Panc1 (cell line): Measurements from ENCODE around the gene PALB2. TPM values are rescaled to one million over a fixed set of nuclear protein-coding genes. Genes with fewer than 3 reads are reported as not detected.

ENCODE experiments used
- ATAC-seq: fragments of 200-7000 bp; cut with Tn5 transposase; 2 replicates; pipeline ENCODE4 v1.9.1; 2020; ENCODE audit warnings: mild to moderate bottlenecking, moderate library complexity
- BruUV-seq: library from RNA; stranded (reverse); fragments of 400-500 nt; replicated peaks from 2 replicates; lab custom pipeline; 2021; lab: Mats Ljungman, UMichigan
- CTCF ChIA-PET: fragments of 300-600 bp; sonication (Branson Sonifier 250); formaldehyde crosslinking; loops from one replicate; lab custom pipeline; 2022; ENCODE audit warnings: antibody characterized with exemption; lab: Charles Lee
- POLR2A ChIA-PET: fragments of 300-600 bp; sonication (Branson Sonifier 250); formaldehyde crosslinking; loops from one replicate; lab custom pipeline; 2022; ENCODE audit warnings: antibody characterized with exemption; lab: Charles Lee
- DNase-seq: peaks from one replicate; pipeline ENCODE4 v3.0.0-alpha.2; 2010; ENCODE audit warnings: low read depth, low spot score
- H3K27ac ChIP-seq: 2 replicates; pipeline ENCODE4 v1.5.1; 2011; ENCODE audit warnings: mild to moderate bottlenecking, low read length, inconsistent platforms
- H3K27me3 ChIP-seq: fragments of 200-500 bp; sonication (Bioruptor generic); 2 replicates; pipeline ENCODE4 v1.6.0; 2014; ENCODE audit warnings: low read length, inconsistent platforms; ENCODE audit not compliant: control insufficient read depth, insufficient read depth
- H3K36me3 ChIP-seq: fragments of 200-500 bp; sonication (Bioruptor generic); 2 replicates; pipeline ENCODE4 v1.5.1; 2014; ENCODE audit warnings: inconsistent platforms, mild to moderate bottlenecking, low read length, moderate library complexity; ENCODE audit not compliant: control insufficient read depth, insufficient read depth
- H3K4me1 ChIP-seq: 2 replicates; pipeline ENCODE4 v1.5.1; 2011; ENCODE audit warnings: inconsistent platforms, mild to moderate bottlenecking, low read length, moderate library complexity; ENCODE audit not compliant: control insufficient read depth, insufficient read depth
- H3K4me3 ChIP-seq, 2 experiments: 2 replicates each; pipeline ENCODE4 v1.5.1; 2011 to 2012; ENCODE audit warnings: low read depth in 2 of 2, low read length in 2 of 2, mild to moderate bottlenecking in 2 of 2, inconsistent platforms in 1 of 2, moderate library complexity in 1 of 2
- H3K9me3 ChIP-seq: fragments of 200-500 bp; sonication (Bioruptor generic); 2 replicates; pipeline ENCODE4 v1.5.1; 2014; ENCODE audit warnings: low read depth, mild to moderate bottlenecking, inconsistent platforms, low read length, moderate library complexity; ENCODE audit not compliant: control insufficient read depth, insufficient read depth
- POLR2AphosphoS5 ChIP-seq: IDR thresholded peaks from 2 replicates; pipeline ENCODE4 v1.6.1; 2012; ENCODE audit warnings: mild to moderate bottlenecking, low read depth, low read length, moderate library complexity
- SIN3A ChIP-seq: IDR thresholded peaks from 2 replicates; pipeline ENCODE4 v1.6.1; 2012; ENCODE audit warnings: low read depth, mild to moderate bottlenecking, low read length, moderate library complexity, borderline replicate concordance; ENCODE audit not compliant: insufficient read depth
- TCF7L2 ChIP-seq: IDR thresholded peaks from 2 replicates; pipeline ENCODE4 v1.6.1; 2011; ENCODE audit warnings: mild to moderate bottlenecking, low read depth, low read length, inconsistent platforms
- in situ Hi-C: cut with HindIII; loops from 2 replicates; pipeline ENCODE4 v1.10.0; 2016; ENCODE audit warnings: low sequenced_read_pairs, low pct_unique_long_range_greater_than_20kb
- intact Hi-C: fragments of 100-400 bp; cut with micrococcal nuclease; formaldehyde crosslinking; loops from one replicate; pipeline ENCODE4 v1.10.0; 2022; ENCODE audit not compliant: unreplicated experiment
- total RNA-seq: library from RNA; stranded (reverse); gene quantifications from one replicate; pipeline ENCODE4 v1.2.1, GENCODE V29; 2021; ENCODE audit not compliant: unreplicated experiment
- TF ChIP-seq, protein P1 (sequence below): fragments of 450-650 bp; IDR thresholded peaks from 2 replicates; pipeline ENCODE4 v1.5.1; 2017; ENCODE audit warnings: mild to moderate bottlenecking
- TF ChIP-seq, protein P2 (sequence below), 2 experiments: IDR thresholded peaks; 2 replicates each; pipeline ENCODE4 v1.6.1; 2011 to 2012; ENCODE audit warnings: low read depth in 2 of 2, control low read depth in 1 of 2, low read length in 1 of 2, mild to moderate bottlenecking in 1 of 2, moderate library complexity in 1 of 2; ENCODE audit not compliant: insufficient read depth in 1 of 2

The PALB2 gene
- total RNA-seq, 1 experiment from 2014 or later = 21.7 TPM

DNA sequence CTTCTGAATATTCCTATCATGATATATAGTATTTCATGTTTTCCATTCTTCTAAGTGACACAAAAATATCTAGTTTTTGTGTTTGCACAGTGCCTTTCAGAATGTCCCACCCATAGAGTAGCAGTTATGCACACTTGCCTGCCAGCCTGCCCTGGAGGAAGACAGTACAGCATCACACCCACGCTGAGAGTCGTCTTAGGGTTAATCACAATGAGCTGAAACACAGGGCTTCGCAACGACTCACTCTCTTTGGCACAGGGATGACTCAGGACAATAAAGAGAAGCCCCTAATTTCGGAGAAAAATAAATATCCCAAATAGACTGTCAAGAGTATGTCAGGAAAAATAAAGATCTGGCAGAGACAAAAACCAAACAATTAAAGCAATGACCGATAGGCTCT, 33.4 kb downstream of the PALB2 start:
- Histone ChIP-seq H3K27me3 (no peaks in the 10 kb centered on the region), H3K4me3 (no peak overlapping the region), H3K9me3 (no peaks in the 10 kb centered on the region), H3K4me1 (peaks cover 8% of the 10 kb centered on the region), H3K27ac (no peak overlapping the region), H3K36me3 (peaks cover 14% of the 10 kb centered on the region)
- no peak for TF ChIP-seq SIN3A
- no peak for TF ChIP-seq POLR2AphosphoS5
- TF ChIP-seq, protein P1, sequence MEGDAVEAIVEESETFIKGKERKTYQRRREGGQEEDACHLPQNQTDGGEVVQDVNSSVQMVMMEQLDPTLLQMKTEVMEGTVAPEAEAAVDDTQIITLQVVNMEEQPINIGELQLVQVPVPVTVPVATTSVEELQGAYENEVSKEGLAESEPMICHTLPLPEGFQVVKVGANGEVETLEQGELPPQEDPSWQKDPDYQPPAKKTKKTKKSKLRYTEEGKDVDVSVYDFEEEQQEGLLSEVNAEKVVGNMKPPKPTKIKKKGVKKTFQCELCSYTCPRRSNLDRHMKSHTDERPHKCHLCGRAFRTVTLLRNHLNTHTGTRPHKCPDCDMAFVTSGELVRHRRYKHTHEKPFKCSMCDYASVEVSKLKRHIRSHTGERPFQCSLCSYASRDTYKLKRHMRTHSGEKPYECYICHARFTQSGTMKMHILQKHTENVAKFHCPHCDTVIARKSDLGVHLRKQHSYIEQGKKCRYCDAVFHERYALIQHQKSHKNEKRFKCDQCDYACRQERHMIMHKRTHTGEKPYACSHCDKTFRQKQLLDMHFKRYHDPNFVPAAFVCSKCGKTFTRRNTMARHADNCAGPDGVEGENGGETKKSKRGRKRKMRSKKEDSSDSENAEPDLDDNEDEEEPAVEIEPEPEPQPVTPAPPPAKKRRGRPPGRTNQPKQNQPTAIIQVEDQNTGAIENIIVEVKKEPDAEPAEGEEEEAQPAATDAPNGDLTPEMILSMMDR = no peak
- TF ChIP-seq, protein P2, sequence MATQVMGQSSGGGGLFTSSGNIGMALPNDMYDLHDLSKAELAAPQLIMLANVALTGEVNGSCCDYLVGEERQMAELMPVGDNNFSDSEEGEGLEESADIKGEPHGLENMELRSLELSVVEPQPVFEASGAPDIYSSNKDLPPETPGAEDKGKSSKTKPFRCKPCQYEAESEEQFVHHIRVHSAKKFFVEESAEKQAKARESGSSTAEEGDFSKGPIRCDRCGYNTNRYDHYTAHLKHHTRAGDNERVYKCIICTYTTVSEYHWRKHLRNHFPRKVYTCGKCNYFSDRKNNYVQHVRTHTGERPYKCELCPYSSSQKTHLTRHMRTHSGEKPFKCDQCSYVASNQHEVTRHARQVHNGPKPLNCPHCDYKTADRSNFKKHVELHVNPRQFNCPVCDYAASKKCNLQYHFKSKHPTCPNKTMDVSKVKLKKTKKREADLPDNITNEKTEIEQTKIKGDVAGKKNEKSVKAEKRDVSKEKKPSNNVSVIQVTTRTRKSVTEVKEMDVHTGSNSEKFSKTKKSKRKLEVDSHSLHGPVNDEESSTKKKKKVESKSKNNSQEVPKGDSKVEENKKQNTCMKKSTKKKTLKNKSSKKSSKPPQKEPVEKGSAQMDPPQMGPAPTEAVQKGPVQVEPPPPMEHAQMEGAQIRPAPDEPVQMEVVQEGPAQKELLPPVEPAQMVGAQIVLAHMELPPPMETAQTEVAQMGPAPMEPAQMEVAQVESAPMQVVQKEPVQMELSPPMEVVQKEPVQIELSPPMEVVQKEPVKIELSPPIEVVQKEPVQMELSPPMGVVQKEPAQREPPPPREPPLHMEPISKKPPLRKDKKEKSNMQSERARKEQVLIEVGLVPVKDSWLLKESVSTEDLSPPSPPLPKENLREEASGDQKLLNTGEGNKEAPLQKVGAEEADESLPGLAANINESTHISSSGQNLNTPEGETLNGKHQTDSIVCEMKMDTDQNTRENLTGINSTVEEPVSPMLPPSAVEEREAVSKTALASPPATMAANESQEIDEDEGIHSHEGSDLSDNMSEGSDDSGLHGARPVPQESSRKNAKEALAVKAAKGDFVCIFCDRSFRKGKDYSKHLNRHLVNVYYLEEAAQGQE (IDR thresholded peaks at IDR 0.05; ENCODE audit: insufficient read depth in 1 of 2, low read depth in 2 of 2, low read length in 1 of 2) = no peak
- no peak for TF ChIP-seq TCF7L2
- ChIA-PET CTCF (no interaction called here), POLR2A (interaction anchor here (0.6 to 0.7 kb wide), 2 partner anchors 43 to 47 kb away, joined by 3 to 13 read pairs; no protein-coding TSS in a partner anchor)
- no TSS peak for BruUV-seq
- intact Hi-C loops = no loop called here
- in situ Hi-C loops = no loop called here
- ATAC-seq = no peak
- no peak for DNase-seq

- H3K27ac ChIP-seq = peak overlapping the region; percentile 77
- 0 out of 2 replicates have a peak, but pooled peaks cover 3% of the 10 kb centered on the region for H3K4me1 ChIP-seq
- H3K36me3 ChIP-seq = no peaks in the 10 kb centered on the region; the same call in 1 of the 2 replicates
- DNase-seq = no peak
- ChIA-PET CTCF (interaction anchor here (0.7 to 1.1 kb wide), 4 partner anchors 18 to 40 kb away, joined by 3 to 7 read pairs (median 3); partner anchors contain the start of gene UBFD1), POLR2A (no interaction called here)
- no peaks in the 10 kb centered on the region for H3K9me3 ChIP-seq
- ATAC-seq = peak; percentile 65
- no TSS peak for BruUV-seq
- intact Hi-C loops (no loop called here), in situ Hi-C loops (no loop called here)
- no peak overlapping the region for H3K4me3 ChIP-seq
- H3K27me3 ChIP-seq = no peaks in the 10 kb centered on the region
- TF ChIP-seq, protein P2 (IDR thresholded peaks at IDR 0.05; ENCODE audit: insufficient read depth in 1 of 2, low read depth in 2 of 2, low read length in 1 of 2) = no peak
- TF ChIP-seq, protein P1 = no peak; the same call in 1 of the 2 replicates
- no peak for TF ChIP-seq SIN3A
- TF ChIP-seq POLR2AphosphoS5 = no peak
- no peak for TF ChIP-seq TCF7L2
Observed at GRCh38 chr16:23597003-23597756, 43.9 kb downstream of the PALB2 start.
